ENCODE results near the gene DDI2.

The DDI2 gene

DNA sequence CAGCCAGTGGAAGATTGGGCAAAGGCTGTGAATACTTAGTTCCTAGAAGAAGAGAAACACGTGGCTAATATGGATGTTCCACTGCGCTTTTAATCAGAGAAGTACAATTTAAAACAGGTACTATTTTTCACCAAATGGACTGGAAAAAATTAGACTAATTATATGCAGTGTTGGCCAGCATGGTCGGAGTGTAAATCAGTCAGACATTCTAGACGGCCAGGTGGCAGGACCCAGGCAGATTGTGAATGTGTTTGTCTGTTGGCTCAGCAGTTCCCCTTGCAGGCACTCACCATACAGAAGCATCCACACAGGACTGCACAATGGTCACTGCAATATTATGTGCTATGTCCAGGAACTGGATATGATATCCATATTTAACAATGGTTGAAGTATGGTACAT is 94.9 kb downstream of the DDI2 start:
- DNase-seq, result no peak
- Histone ChIP-seq H3K27me3 (ENCODE audit: insufficient read depth, low read length, poor library complexity) (no peaks in the 10 kb centered on the region), H3K27ac (ENCODE audit: low read length) (no peak overlapping the region), H3K4me2 (ENCODE audit: insufficient read depth, low read length) (no peak overlapping the region), H3K9ac (ENCODE audit: low read depth, low read length) (no peak overlapping the region), H3K4me1 (ENCODE audit: insufficient read depth, low read length) (no peaks in the 10 kb centered on the region), H2AFZ (ENCODE audit: low read depth, low read length) (no peak overlapping the region), H3K4me3 (ENCODE audit: low read depth in 1 of 2, low read length in 2 of 2) (no peak overlapping the region), H3K79me2 (ENCODE audit: insufficient read depth, low read length) (peaks cover 42% of the 10 kb centered on the region), H4K20me1 (ENCODE audit: insufficient read depth, low read length) (peaks cover 37% of the 10 kb centered on the region; the same call in 1 of the 2 replicates), H3K9me3 (ENCODE audit: insufficient read depth, low read length, severe bottlenecking) (no peaks in the 10 kb centered on the region), H3K36me3 (ENCODE audit: insufficient read depth, low read length) (peaks cover 20% of the 10 kb centered on the region)
- TF ChIP-seq EZH2 (IDR thresholded peaks at IDR 0.05; ENCODE audit: borderline replicate concordance, low read depth, low read length, severe bottlenecking), result no peak
- TF ChIP-seq, protein P1, sequence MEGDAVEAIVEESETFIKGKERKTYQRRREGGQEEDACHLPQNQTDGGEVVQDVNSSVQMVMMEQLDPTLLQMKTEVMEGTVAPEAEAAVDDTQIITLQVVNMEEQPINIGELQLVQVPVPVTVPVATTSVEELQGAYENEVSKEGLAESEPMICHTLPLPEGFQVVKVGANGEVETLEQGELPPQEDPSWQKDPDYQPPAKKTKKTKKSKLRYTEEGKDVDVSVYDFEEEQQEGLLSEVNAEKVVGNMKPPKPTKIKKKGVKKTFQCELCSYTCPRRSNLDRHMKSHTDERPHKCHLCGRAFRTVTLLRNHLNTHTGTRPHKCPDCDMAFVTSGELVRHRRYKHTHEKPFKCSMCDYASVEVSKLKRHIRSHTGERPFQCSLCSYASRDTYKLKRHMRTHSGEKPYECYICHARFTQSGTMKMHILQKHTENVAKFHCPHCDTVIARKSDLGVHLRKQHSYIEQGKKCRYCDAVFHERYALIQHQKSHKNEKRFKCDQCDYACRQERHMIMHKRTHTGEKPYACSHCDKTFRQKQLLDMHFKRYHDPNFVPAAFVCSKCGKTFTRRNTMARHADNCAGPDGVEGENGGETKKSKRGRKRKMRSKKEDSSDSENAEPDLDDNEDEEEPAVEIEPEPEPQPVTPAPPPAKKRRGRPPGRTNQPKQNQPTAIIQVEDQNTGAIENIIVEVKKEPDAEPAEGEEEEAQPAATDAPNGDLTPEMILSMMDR (IDR thresholded peaks at IDR 0.05; ENCODE audit: borderline replicate concordance, extremely low read depth, low read length, poor library complexity, severe bottlenecking), result no peak
- ATAC-seq (ENCODE audit: insufficient read depth, low read depth), result no peak

GRCh38 chr1:15714406-15715136 is 97.3 kb downstream of the DDI2 start:
- H4K20me1 ChIP-seq (ENCODE audit: insufficient read depth, low read length), result peaks cover 21% of the 10 kb centered on the region
- H3K4me2 ChIP-seq (ENCODE audit: insufficient read depth, low read length), result no peak overlapping the region
- DNase-seq (no peak), ATAC-seq (ENCODE audit: insufficient read depth, low read depth) (no peak)
- no peaks in the 10 kb centered on the region for H3K4me1 ChIP-seq (ENCODE audit: insufficient read depth, low read length)
- no peaks in the 10 kb centered on the region for H3K9me3 ChIP-seq (ENCODE audit: insufficient read depth, low read length, severe bottlenecking)
- no peak overlapping the region for H3K27ac ChIP-seq (ENCODE audit: low read length)
- no peaks in the 10 kb centered on the region for H3K27me3 ChIP-seq (ENCODE audit: insufficient read depth, low read length, poor library complexity)
- H3K79me2 ChIP-seq (ENCODE audit: insufficient read depth, low read length), result peaks cover 26% of the 10 kb centered on the region
- TF ChIP-seq EZH2 (IDR thresholded peaks at IDR 0.05; ENCODE audit: borderline replicate concordance, low read depth, low read length, severe bottlenecking), result no peak
- TF ChIP-seq, protein P1 (IDR thresholded peaks at IDR 0.05; ENCODE audit: borderline replicate concordance, extremely low read depth, low read length, poor library complexity, severe bottlenecking), result no peak
- H3K36me3 ChIP-seq (ENCODE audit: insufficient read depth, low read length), result peaks cover 41% of the 10 kb centered on the region
- H2AFZ ChIP-seq (ENCODE audit: low read depth, low read length), result no peak overlapping the region
- H3K4me3 ChIP-seq (ENCODE audit: low read depth in 1 of 2, low read length in 2 of 2), result no peak overlapping the region
- no peak overlapping the region for H3K9ac ChIP-seq (ENCODE audit: low read depth, low read length)

GRCh38 chr1:15717418-15718125 is 100.3 kb downstream of the DDI2 start:
- Histone ChIP-seq H3K4me2 (ENCODE audit: insufficient read depth, low read length) (no peak overlapping the region), H4K20me1 (ENCODE audit: insufficient read depth, low read length) (peaks cover 14% of the 10 kb centered on the region), H3K4me1 (ENCODE audit: insufficient read depth, low read length) (no peaks in the 10 kb centered on the region), H3K9me3 (ENCODE audit: insufficient read depth, low read length, severe bottlenecking) (no peaks in the 10 kb centered on the region), H3K9ac (ENCODE audit: low read depth, low read length) (no peak overlapping the region), H3K27me3 (ENCODE audit: insufficient read depth, low read length, poor library complexity) (no peaks in the 10 kb centered on the region), H2AFZ (ENCODE audit: low read depth, low read length) (no peak overlapping the region), H3K4me3 (ENCODE audit: low read depth in 1 of 2, low read length in 2 of 2) (no peak overlapping the region), H3K27ac (ENCODE audit: low read length) (no peak overlapping the region), H3K79me2 (ENCODE audit: insufficient read depth, low read length) (peaks cover 12% of the 10 kb centered on the region), H3K36me3 (ENCODE audit: insufficient read depth, low read length) (peaks cover 54% of the 10 kb centered on the region)
- ATAC-seq (ENCODE audit: insufficient read depth, low read depth) (no peak), DNase-seq (no peak)
- TF ChIP-seq, protein P1 (IDR thresholded peaks at IDR 0.05; ENCODE audit: borderline replicate concordance, extremely low read depth, low read length, poor library complexity, severe bottlenecking), result no peak
- no peak for TF ChIP-seq EZH2 (IDR thresholded peaks at IDR 0.05; ENCODE audit: borderline replicate concordance, low read depth, low read length, severe bottlenecking)
